NCI-H69 (cell line): ENCODE results near the gene LPO.

Source experiments
- DNase-seq: peaks from one replicate; lab custom pipeline; 2025; lab: John Stamatoyannopoulos, UW

The LPO gene

GRCh38 chr17:58262149-58262548 lies 23.8 kb downstream of the LPO start:
- no peak for DNase-seq

- no peak for DNase-seq
These were observed 25.4 kb downstream of the LPO start for GRCh38 chr17:58263773-58264172.

- DNase-seq, result no peak
These were observed 26.2 kb downstream of the LPO start for GRCh38 chr17:58264407-58265103.

GRCh38 chr17:58265271-58265670 lies 26.9 kb downstream of the LPO start:
- DNase-seq, result no peak

- DNase-seq, result no peak
These were observed 27.8 kb downstream of the LPO start for GRCh38 chr17:58265902-58266875.

- DNase-seq, result no peak
These were observed 29.3 kb downstream of the LPO start for GRCh38 chr17:58267347-58268324.

- DNase-seq, result no peak
These were observed 29.9 kb downstream of the LPO start for GRCh38 chr17:58268326-58268725.

GRCh38 chr17:58268774-58269556 lies 30.6 kb downstream of the LPO start:
- DNase-seq, result no peak

GRCh38 chr17:58269557-58270291 lies 31.3 kb downstream of the LPO start:
- DNase-seq, result no peak

- DNase-seq, result peak; percentile 29
These were observed 32.3 kb downstream of the LPO start for GRCh38 chr17:58270476-58271215.

- DNase-seq, result peak; percentile 9
These were observed 33.0 kb downstream of the LPO start for GRCh38 chr17:58271216-58271931.

- DNase-seq, result no peak
These were observed 34.2 kb downstream of the LPO start for GRCh38 chr17:58272367-58273280.

- DNase-seq, result no peak
These were observed 35.2 kb downstream of the LPO start for GRCh38 chr17:58273453-58274104.

- no peak for DNase-seq
These were observed 37.0 kb downstream of the LPO start for GRCh38 chr17:58275417-58275816.

GRCh38 chr17:58276423-58276822 lies 38.0 kb downstream of the LPO start:
- no peak for DNase-seq

- peak; percentile 36 for DNase-seq
These were observed 38.9 kb downstream of the LPO start for GRCh38 chr17:58277107-58277801.
